ENCODE measurements around the gene GPR139. TPM values are rescaled to one million over a fixed set of nuclear protein-coding genes. Genes with fewer than 3 reads are reported as not detected.

The GPR139 gene
- total RNA-seq, result not detected

DNA sequence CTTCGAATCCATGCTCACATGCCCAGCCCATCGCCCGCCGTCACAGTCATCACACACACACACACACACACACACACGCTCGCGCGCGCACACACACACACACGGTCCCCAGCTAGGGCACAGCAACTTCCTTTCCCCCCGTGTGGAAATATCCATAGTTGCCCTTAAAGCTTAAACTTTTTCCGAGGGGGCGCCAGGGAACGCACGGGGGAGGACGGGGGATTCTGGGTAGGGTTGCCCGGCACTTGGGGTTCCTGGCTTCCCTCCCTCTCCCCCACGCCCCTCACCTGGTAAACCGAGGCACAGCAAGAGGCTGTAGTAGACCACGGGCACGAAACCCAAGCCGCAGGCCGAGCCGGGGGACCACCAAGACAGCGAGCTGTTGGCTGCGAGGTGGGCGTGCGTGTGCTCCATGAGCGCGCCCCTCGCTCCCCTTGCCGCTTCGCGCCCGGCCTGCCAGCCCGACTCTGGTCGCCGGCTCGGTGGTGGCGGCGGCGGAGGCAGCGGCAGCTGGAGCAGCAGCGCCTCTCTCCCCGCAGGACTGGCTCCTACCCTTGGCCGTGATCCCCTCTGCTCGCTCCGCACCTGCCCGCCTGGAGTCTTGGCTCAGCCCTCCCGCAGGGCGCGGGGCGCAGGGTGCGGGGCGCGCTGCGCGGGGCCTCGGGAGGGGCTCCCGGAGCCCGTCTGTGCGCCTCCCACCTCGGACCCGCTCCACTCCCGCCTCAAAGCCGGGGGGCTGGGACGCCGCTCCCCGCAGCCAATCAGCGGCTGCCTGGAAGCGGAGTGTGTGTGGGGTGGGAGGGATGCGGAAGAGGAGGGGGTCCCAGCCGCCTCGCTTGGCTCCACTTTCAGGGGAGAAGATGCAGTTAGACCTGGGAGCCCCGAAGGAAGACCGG lies at the start of gene GPR139:
Gene GPR139 (minus strand): TSS at position 688 of the 896 bp plus-strand sequence. CDS start 274 bp downstream, at position 414.
- no peak for ATAC-seq
- DNase-seq (ENCODE audit: low spot score), result no peak

DNA sequence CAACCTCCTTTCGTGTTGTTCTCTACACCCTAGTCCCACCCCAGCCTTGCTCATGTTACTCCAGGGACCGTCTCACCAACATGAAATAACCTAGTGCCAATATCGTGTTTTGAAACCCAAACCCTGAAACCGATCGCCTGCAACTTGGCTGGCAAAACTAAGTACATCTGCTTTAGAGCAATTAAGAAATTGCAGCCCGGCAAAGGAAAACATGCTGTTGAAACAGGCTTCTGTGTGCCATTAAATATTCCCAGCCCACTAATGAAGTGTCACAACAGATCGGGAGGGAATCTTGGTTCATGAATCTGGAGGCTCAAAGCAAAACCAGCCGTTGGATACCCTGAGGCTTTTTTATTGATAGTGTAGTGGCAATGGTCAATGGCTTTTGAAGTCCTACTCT lies 48.3 kb upstream of the GPR139 start:
- ATAC-seq, result no peak

DNA sequence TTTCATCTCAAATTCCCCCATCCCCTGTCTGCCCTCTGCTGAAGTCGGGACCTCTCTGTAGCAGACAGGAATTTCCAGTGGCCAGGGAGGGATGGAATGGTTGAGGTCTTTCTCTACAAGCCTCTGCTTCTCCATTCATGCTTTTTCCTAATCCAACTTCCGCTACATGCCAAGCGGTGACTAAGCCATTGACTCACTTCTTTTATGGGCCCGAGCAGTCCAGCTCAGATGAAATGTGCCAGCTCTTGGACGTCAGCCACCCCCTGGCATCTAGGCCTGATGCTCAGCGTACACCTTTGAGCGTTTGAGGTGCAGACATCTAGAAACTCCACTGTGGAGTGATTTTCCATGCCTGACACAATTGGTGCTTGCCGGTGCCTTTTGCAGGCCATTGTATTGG lies 40.7 kb upstream of the GPR139 start:
- ATAC-seq (no peak), DNase-seq (ENCODE audit: low spot score) (no peak)

More for the DNA sequence above, 48.3 kb upstream of the GPR139 start:
- DNase-seq (ENCODE audit: low spot score), result no peak

DNA sequence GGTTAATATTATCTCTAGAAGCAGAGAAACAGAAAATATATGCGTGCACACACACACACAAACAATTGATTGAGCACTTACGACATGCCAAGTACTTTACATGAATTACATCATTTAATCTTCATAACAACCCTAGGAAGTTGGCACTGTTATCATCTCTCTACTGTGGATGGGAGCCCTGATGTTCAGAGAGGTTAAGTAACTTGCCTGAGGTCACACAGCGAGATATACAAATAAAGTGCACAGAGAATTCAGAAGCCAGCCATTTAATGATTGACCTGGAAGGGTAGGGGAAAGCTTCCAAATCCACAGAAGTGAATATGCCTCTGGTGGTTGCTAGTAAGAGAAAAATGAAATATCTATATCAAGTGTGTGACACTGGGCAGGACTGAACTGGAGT lies 37.5 kb upstream of the GPR139 start:
- DNase-seq (ENCODE audit: low spot score) (no peak), ATAC-seq (no peak)

DNA sequence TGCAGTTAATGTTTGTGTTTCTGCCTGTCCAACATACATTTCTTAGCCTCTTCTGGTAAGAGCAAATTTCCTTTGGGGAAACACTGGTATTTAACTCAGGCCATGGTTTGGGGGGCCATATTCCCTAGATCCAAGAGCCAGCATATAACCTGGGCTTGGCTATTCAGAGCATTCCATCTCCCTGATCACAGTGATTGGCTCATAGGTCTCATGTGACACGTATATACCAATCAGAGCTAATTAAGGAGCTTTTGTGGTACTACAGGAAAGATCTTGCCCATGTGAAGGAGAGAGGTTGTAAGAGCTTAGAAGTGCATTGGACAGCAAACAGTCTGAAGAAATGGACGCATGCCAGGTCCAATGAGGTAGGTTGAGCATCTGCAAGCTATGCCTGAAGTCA lies 33.4 kb upstream of the GPR139 start:
- DNase-seq (ENCODE audit: low spot score) (no peak), ATAC-seq (no peak)

DNA sequence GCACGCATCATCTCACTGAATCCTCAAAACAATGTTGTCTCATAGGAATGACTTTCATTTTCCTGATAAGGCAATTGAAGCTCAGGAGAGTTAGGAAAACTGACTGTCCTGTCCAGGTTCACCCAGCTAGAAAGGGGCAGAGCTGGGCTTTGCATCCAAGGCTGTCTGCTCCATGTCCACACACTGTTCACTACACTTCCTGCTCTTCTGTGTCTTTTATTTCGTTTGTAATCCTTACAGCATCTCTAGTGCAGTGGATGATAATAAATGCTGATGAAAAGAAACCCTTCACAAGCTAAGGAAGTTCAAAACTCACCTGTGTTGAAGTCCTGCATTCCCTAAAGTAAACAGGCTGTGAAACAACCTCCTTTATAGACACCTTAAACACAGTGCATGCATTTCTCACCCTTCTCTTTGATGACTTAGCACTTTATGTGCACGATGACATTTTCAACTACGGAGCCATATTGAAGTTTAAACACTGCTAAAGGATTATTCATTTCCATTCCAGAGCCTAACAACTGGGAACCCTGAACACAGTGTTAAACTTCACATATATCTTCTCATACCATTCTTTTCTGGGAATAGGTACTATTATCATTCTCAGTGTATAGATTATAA lies 31.0 kb upstream of the GPR139 start:
- no peak for ATAC-seq
- DNase-seq (ENCODE audit: low spot score), result no peak

DNA sequence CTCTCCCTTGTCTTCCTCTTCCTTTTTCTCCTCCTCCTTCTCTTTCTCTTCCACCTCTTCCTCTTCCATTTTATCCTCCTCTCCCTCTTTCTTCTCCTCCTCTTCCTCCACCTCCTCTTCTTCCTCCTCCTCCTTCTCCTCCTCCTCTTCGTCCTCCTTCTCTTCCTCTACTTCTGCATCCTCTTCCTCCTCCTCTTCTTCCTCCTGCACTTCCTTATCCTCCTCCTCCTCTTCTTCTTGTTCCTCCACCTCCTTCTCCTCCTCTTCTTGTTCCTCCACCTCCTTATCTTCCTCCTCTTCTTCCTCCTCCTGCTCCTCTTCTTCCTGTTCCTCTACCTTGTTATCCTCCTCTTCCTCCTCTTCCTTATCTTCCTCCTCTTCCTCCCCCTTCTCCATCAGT lies 28.8 kb upstream of the GPR139 start:
- ATAC-seq (no peak), DNase-seq (ENCODE audit: low spot score) (no peak)

DNA sequence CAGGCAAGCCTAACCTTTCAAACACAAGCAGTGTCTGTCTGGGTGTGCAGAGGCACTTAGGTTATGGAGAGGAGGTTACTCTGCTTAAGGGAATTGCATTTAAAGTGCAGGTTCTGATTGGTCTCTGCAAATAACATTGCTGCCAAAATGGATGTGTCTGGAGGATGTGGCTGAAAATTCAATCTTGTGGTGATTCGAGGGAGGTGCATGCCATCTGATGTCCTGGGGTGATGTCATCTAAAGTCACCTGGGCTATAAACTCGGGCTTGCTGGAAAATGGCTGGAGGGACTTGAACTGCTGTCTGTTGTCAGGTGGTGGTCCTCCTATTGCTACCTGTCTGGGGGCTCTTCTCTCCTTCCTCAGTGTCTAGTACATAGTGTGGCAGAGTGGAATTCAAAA lies 28.3 kb upstream of the GPR139 start:
- DNase-seq (ENCODE audit: low spot score) (no peak), ATAC-seq (no peak)

DNA sequence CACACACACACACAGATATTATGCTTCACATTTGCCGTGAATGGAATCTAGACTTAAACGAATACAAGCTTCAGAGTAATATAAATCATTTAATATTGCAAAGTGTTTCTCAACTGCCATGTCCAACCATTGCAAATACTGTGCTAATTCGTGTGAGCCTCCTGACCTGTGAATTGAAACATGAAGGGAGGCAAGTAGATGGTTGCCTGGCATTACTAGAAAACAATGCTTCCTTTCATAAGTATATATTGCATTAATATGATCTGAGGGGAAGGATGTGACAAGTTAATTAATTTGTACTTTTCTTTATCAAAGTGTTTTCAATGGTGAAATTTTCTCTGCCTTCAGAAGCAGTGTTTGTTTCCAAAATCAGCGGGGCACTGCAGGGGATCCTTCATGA lies 25.7 kb upstream of the GPR139 start:
- ATAC-seq (no peak), DNase-seq (ENCODE audit: low spot score) (no peak)

DNA sequence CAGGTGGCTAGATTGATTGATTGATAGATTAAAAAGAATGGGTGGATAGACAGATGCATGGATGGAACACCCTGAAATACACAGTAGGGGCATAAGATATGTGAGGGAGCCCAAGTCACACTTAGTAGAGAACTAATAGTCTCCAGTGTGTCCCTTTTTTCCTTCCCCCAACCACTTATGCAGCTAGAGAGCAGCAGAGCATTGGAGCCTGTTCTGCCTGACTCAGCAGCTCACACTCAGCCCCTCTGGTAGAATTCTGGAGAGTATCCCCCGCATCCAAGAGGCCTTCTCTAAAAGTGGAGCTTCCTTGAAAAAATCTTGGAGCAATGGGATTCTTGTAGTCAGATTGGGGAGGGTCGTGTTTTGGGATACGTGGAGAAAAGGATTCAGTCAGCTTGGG lies 20.5 kb upstream of the GPR139 start:
- no peak for DNase-seq (ENCODE audit: low spot score)
- ATAC-seq, result no peak

DNA sequence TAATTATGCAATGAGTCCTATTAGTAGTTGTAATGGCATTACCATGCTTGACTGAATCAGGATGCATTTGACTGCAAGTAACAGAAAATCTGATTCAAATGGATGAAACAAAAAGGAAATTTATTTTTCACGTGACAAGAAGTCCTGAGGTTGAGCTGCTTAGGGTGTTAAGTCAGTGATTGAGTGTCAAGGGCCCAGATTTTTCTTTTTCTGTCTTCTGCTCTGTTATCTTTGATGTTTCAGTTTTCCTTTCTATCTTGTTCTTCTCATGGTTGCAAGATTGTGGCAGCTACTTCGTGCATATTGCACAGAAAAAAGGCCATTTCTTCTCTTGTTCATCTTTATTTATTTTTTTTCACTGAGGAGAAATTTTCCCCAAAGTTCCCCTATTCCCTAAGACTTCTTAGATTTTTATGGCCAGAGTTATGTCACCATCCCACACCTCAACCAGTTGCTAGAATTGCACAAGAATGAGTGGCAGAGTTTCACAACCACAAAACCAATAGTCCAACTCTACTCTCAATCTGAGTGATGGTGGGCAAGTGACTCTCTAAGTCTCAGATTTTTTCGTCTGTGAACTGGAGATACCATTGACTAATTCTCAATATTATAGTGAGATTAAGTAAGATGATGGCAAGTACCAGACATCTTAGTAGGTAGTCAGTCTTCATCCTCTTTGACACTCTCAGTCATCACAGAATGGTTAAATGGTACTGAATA lies 15.7 kb upstream of the GPR139 start:
- ATAC-seq, result no peak

DNA sequence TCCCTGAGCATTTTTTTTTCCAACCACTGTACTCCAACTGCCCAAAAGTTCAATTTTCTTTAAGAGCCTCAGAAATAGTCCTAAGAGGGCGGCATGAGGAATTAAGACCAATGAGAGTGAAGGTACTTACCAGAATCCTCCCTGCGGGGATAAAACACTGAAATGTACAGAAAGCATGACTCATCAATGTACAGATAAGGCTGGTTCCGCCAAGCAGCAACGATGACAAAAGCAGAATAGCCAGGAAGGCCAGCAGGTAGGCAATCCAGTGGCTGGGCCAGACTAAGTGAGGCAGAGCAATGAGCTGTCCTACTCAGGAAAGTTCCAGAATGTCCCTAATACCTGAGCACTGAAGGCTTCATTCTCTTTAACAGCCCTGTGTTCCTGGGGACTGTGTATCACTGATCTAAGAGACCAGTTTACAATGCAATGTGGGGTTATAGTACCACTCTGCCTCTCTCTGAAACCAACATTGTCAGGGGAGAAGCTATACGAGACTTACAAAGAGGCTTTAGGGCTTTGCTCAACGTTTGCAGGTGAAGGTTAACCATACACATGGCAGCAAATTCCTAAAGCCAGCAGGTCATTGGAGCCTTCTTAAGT lies 11.0 kb upstream of the GPR139 start:
- ATAC-seq (no peak), DNase-seq (ENCODE audit: low spot score) (no peak)

More for the DNA sequence above, 15.7 kb upstream of the GPR139 start:
- DNase-seq (ENCODE audit: low spot score), result no peak

DNA sequence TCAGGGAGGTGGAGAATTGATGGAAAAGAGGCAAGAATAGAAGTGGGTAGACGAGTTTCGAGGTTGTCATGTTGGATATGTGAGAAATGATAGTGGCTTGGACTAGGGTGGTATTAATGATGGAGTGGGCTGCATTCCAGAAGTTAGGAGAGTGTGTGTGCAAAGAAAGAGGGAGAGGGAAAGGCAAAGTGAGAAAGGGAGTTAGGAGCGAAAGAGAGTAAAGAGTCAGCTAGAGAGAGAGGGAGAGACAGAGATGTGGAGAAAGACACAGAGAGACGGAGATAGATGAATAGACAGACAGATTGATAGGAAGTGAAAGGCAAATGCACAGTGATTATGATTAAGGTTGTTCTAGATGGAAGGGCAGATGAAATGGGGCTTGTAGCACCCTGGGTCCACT lies 5.4 kb upstream of the GPR139 start:
- DNase-seq (ENCODE audit: low spot score) (no peak), ATAC-seq (no peak)

DNA sequence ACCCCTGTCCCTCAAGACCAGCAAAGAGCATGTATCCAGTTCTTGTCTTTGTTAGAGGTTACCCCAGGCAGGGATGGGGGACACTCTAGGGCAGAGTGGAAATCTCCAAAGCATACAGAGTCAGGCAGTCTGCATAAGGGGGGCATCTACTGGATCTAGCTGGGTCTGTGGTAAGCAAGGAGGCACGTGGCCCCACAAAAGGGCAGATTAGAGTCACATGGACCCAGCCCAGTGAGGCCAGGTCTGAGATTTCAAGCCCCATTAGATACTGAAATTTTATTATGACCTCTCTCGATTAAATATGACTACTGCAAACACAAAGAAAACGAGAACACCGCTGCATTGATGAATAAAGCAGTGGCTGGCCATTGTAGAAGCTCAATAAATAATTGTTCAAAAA lies 1.6 kb upstream of the GPR139 start:
- no peak for DNase-seq (ENCODE audit: low spot score)
- no peak for ATAC-seq

DNA sequence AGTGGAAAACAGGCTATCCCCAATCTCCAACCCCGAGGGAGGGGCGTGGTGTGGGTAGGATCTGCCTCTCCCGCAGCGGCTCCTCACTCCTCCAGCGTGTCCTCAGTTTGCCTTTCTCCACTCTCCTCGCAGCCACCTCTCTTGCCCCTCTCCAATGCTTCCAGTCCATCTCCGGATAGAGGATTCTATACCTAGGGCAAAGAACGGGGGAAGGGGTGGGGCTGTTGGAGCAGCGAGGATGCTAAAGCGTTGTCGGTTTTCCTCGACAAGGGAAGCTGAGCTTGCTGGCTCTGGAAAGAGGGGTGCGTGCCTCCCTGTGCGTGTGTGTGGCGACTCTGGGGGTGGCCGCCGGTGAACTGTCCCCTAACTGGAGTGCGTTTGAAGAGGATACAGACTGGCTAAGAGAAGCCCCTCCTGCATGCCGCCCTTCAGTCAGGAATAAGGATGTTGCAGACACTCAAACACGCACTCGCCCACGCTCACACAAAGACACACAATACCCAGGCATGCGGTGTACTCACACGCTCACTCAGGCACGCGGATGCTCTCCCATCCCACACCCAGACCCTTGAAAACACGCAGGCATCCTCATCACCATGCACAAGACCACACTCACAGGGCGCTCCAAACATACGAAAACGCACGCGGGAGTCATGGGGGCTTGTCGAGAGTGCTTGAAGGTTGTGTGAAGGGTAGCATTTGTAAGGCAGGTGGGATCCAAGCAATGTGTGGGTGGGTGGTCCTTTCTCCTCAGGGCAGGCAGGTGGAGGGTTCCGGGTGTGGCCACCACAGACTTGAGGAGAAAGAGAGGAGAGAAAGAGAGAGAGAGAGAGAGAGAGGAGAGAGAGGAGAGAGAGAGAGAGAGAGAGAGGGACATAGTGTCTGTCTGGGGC lies 655 bp upstream of the GPR139 start:
- ATAC-seq, result no peak
- DNase-seq (ENCODE audit: low spot score), result no peak

DNA sequence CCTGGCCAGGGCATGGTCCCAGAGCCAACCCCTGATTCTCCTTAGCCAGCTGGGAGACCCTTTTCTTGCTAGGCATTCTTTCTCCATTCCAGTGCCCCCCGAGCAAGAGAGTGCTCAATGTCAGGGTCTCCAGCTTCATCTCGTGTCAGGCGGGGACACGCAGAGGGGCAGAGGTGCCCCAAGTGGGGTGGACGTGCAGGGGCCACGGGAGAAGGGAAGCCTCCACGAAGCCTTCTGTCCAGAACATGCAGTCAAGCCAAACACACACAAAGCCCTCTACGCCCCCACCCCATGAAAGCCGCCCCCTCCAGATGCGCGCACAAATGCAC lies 852 bp downstream of the GPR139 start:
- DNase-seq (ENCODE audit: low spot score), result no peak

DNA sequence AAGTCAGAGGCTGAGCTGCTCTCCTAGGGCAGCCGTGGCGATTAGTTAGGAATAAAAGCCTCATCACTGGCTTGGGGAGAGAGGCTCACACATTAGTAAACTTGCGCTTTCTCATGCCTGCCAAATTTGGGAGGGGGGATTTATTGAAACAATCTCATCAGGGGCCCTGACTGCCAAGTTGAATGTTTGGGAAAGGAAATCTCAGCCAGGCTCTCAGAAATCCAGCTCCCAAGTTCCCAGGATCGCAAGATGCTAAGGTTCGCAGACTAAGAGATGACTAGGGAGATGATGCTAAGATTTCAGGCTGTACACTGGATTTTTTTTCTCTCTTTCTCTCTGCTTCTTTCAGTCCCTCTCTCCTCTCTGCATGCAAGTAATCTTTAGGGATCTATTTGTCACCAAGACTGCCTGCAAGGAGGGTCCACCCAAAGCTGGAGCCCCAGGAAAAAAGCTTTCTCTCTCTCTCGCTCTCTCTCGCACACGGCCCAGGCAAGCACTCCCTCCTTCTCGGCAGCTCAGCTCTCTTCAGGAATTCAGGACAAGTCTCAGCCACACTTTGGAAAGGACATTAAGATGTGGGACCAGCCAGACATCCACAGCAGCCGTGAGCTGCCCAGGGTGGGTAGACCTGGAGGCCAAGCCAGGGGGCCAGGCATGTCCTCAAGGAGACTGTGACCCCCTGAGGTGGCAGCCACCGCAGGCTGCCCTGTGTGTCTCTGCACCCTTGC lies 1.4 kb downstream of the GPR139 start:
- ATAC-seq (no peak), DNase-seq (ENCODE audit: low spot score) (no peak)

More for the DNA sequence above, 852 bp downstream of the GPR139 start:
- no peak for ATAC-seq

DNA sequence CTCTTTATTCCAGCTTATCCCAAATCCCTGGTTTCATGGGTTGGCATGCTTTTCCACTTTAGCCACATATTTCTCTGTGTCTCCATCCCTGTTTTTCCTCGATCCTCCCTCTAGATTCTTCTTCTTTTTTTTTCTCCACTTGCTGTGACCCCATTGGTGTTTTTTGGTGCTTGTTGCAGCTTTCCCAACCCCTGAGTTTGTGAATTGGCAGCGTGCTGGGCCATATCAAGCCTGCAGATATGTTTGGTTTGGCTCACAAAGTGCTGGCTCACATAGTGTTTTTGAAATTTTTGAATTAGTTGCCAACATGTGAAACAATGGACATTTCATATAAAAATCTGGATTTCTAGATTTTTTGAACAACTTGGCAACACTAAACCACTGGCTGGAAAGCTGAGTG lies 8.8 kb downstream of the GPR139 start:
- ATAC-seq, result no peak
- no peak for DNase-seq (ENCODE audit: low spot score)

DNA sequence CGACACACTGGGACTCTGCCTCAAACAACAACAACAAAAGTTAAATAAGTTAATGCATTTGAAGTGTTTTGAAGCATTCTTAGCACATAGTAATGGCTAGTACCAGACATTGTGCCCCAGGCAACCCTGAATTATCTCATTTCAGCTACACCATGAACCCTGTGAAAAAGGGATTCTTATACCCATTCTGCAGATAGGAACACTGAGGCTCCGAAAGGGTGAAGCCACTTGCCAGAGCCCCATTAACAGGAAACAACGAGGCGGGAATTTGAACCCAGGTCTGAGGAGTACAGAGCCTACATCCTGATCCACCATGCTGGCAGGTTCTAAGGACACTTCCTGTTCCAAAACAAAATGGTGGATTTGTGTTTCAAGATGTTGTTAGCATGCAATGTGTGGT lies 9.2 kb downstream of the GPR139 start:
- no peak for DNase-seq (ENCODE audit: low spot score)
- no peak for ATAC-seq

DNA sequence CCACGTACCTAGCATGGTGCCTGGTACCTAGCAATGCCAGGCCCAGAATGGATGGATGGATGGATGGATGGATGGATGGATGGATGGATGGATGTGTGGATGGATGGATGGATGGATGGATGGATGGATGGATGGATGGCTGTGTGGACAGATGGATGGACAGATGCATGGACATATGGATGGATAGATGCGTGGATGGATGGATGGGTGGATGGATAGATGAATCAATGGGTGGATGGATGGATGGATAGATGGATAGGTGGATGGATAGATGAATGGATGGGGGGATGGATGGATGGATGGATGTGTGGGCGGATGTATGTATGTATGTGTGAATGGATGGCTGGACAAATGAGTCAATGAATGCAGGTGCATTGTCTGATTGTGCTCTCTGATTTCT lies 12.6 kb downstream of the GPR139 start:
- DNase-seq (ENCODE audit: low spot score), result no peak
- no peak for ATAC-seq

Data from left lobe of liver (tissue), 2 donors.